SK-N-SH (cell line): Measurements from ENCODE around the gene MZT1. TPM values are rescaled to one million over a fixed set of nuclear protein-coding genes. Genes with fewer than 3 reads are reported as not detected.

Experiments used
- CTCF ChIA-PET: fragments of 300-600, 350-600 bp; formaldehyde crosslinking; extraction: SDS; loops from one replicate; lab custom pipeline; 2021; lab: Yijun Ruan, JAX
- POLR2A ChIA-PET: fragments of 350-600 bp; sonication (Branson Sonifier 250); formaldehyde crosslinking; extraction: SDS; loops from one replicate; lab custom pipeline; 2020; ENCODE audit warnings: antibody characterized with exemption, inconsistent platforms; lab: Yijun Ruan, JAX
- DNase-seq: peaks from one replicate; pipeline ENCODE4 v3.0.0; 2012
- H2AFZ ChIP-seq: fragments of 200-600 bp; sonication (generic); 2 replicates; pipeline ENCODE4 v1.8.1; 2016; ENCODE audit warnings: antibody characterized with exemption, mild to moderate bottlenecking, low read depth
- H3F3A ChIP-seq: fragments of 200-600 bp; sonication (generic); replicated peaks from 2 replicates; pipeline ENCODE3; 2016; ENCODE audit warnings: antibody characterized with exemption, mild to moderate bottlenecking; ENCODE audit not compliant: insufficient read depth
- H3K27ac ChIP-seq, 2 experiments: fragments of 200-500 bp in 1 of 2; fragments of 200-600 bp in 1 of 2; sonication (Bioruptor generic) in 1 of 2; sonication (generic), shearing (Covaris generic) in 1 of 2; 2 replicates each; pipeline versions ENCODE4 v1.5.1 to v1.6.1; 2014 to 2016; ENCODE audit warnings: low read depth in 2 of 2, inconsistent platforms in 1 of 2, low read length in 1 of 2, mild to moderate bottlenecking in 1 of 2, mixed read lengths in 1 of 2
- H3K27me3 ChIP-seq: fragments of 200-600 bp; sonication (generic), shearing (Covaris generic); 2 replicates; pipeline ENCODE4 v1.6.1; 2016; ENCODE audit warnings: mixed run types; ENCODE audit not compliant: insufficient read depth
- H3K36me3 ChIP-seq, 2 experiments: fragments of 200-500 bp in 1 of 2; fragments of 200-600 bp in 1 of 2; sonication (Bioruptor generic) in 1 of 2; sonication (generic) in 1 of 2; replicated peaks in 1 of 2; 2 replicates each; pipeline versions ENCODE3 to v1.5.1; 2014 to 2016; ENCODE audit warnings: low read length in 1 of 2, mild to moderate bottlenecking in 1 of 2; ENCODE audit not compliant: insufficient read depth in 2 of 2, control insufficient read depth in 1 of 2
- H3K4me1 ChIP-seq, 2 experiments: fragments of 200-500 bp in 1 of 2; fragments of 200-600 bp in 1 of 2; sonication (Bioruptor generic) in 1 of 2; sonication (generic), shearing (Covaris generic) in 1 of 2; 2 replicates each; pipeline versions ENCODE4 v1.5.1 to v1.6.1; 2014 to 2016; ENCODE audit warnings: low read depth in 1 of 2, low read length in 1 of 2, mixed run types in 1 of 2; ENCODE audit not compliant: insufficient read depth in 2 of 2, control insufficient read depth in 1 of 2
- H3K4me2 ChIP-seq: fragments of 200-600 bp; sonication (generic), shearing (Covaris generic); 2 replicates; pipeline ENCODE4 v1.6.1; 2017; ENCODE audit warnings: mixed run types
- H3K4me3 ChIP-seq, 2 experiments: fragments of 200-500 bp in 1 of 2; fragments of 200-600 bp in 1 of 2; sonication (Bioruptor generic) in 1 of 2; sonication (generic), shearing (Covaris generic) in 1 of 2; 2 replicates each; pipeline versions ENCODE4 v1.5.1 to v1.8.1; 2014 to 2016; ENCODE audit warnings: low read depth in 2 of 2, inconsistent platforms in 1 of 2, low read length in 1 of 2, mild to moderate bottlenecking in 1 of 2, mixed read lengths in 1 of 2, moderate library complexity in 1 of 2
- H3K79me2 ChIP-seq: fragments of 200-600 bp; sonication (generic); 2 replicates; pipeline ENCODE4 v1.8.1; 2017; ENCODE audit warnings: mild to moderate bottlenecking; ENCODE audit not compliant: insufficient read depth
- H3K9ac ChIP-seq: fragments of 200-600 bp; sonication (generic); 2 replicates; pipeline ENCODE4 v1.6.1; 2017; ENCODE audit warnings: mixed run types
- H3K9me2 ChIP-seq: fragments of 200-600 bp; sonication (generic); 2 replicates; pipeline ENCODE4 v1.6.1; 2017; ENCODE audit warnings: mixed run types
- H3K9me3 ChIP-seq: fragments of 200-600 bp; sonication (generic); 2 replicates; pipeline ENCODE4 v1.6.1; 2017; ENCODE audit warnings: mixed run types, mild to moderate bottlenecking, moderate library complexity
- H4K20me1 ChIP-seq: fragments of 200-600 bp; sonication (generic); 2 replicates; pipeline ENCODE4 v1.6.1; 2017; ENCODE audit warnings: mild to moderate bottlenecking, mixed run types; ENCODE audit not compliant: insufficient read depth
- ELF1 ChIP-seq: IDR thresholded peaks from 2 replicates; pipeline ENCODE4 v1.4.0; 2012
- EP300 ChIP-seq, 2 experiments: IDR thresholded peaks; 2 replicates each; pipeline versions ENCODE4 v1.4.0 to v1.6.1; 2012; ENCODE audit warnings: borderline replicate concordance in 1 of 2, low read depth in 1 of 2, low read length in 1 of 2
- EZH2phosphoT487 ChIP-seq: fragments of 200-600 bp; sonication (generic); IDR thresholded peaks from 2 replicates; pipeline ENCODE4 v1.6.1; 2017; ENCODE audit warnings: low read depth, mixed run types, mild to moderate bottlenecking, antibody characterized with exemption, moderate library complexity, borderline replicate concordance
- GABPA ChIP-seq: IDR thresholded peaks from 2 replicates; pipeline ENCODE4 v1.4.0; 2012; ENCODE audit warnings: low read depth, mild to moderate bottlenecking
- GATA2 ChIP-seq: sonication (generic); formaldehyde crosslinking; IDR thresholded peaks from 2 replicates; pipeline ENCODE4 v1.5.0; 2020; ENCODE audit warnings: mild to moderate bottlenecking, missing genetic modification reagents
- JUND ChIP-seq: IDR thresholded peaks from 2 replicates; pipeline ENCODE4 v1.4.0; 2012
- MEF2A ChIP-seq: IDR thresholded peaks from 2 replicates; pipeline ENCODE4 v1.4.0; 2012; ENCODE audit warnings: low read depth, borderline replicate concordance
- MXI1 ChIP-seq: IDR thresholded peaks from 2 replicates; pipeline ENCODE4 v1.6.1; 2012; ENCODE audit warnings: mild to moderate bottlenecking, low read depth, low read length, improper control_type of control experiment
- NFIC ChIP-seq: IDR thresholded peaks from 2 replicates; pipeline ENCODE4 v1.4.0; 2012; ENCODE audit warnings: borderline replicate concordance
- POLR2AphosphoS5 ChIP-seq: IDR thresholded peaks from 2 replicates; pipeline ENCODE4 v1.6.1; 2012; ENCODE audit warnings: low read depth, low read length
- RAD21 ChIP-seq: IDR thresholded peaks from 2 replicates; pipeline ENCODE4 v1.6.1; 2012; ENCODE audit warnings: mild to moderate bottlenecking, low read length
- RCOR1 ChIP-seq: fragments of 150-350 bp; IDR thresholded peaks from 2 replicates; pipeline ENCODE4 v1.6.1; 2017; ENCODE audit warnings: antibody characterized with exemption, low read length
- RFX5 ChIP-seq: IDR thresholded peaks from 2 replicates; pipeline ENCODE4 v1.6.1; 2012; ENCODE audit warnings: mild to moderate bottlenecking, improper control_type of control experiment, low read length
- SIN3A ChIP-seq: IDR thresholded peaks from 2 replicates; pipeline ENCODE4 v1.6.1; 2012; ENCODE audit warnings: low read depth, mild to moderate bottlenecking, low read length, moderate library complexity, borderline replicate concordance
- SMC3 ChIP-seq: IDR thresholded peaks from 2 replicates; pipeline ENCODE4 v1.6.1; 2012; ENCODE audit warnings: low read depth, low read length, improper control_type of control experiment
- TCF12 ChIP-seq: IDR thresholded peaks from 2 replicates; pipeline ENCODE4 v1.4.0; 2012
- YY1 ChIP-seq: IDR thresholded peaks from 2 replicates; pipeline ENCODE4 v1.4.0; 2012; ENCODE audit warnings: low read depth, mild to moderate bottlenecking
- WGBS: methylation state at CpG from one replicate; pipeline ENCODE4 v1.1.6; 2017; ENCODE audit warnings: low lambda C conversion rate; 5-methylcytosine and 5-hydroxymethylcytosine counted together
- polyA plus RNA-seq, 3 experiments: library from polyadenylated mRNA; depleted of rRNA; stranded (reverse); fragments of >200 nt; gene quantifications; 2 replicates each; pipeline ENCODE4 v1.2.3, GENCODE V29; 2012
- TF ChIP-seq, protein P1 (sequence below): fragments of 150-350 bp; IDR thresholded peaks from 2 replicates; pipeline ENCODE4 v1.6.1; 2016; ENCODE audit warnings: mild to moderate bottlenecking, low read depth, low read length
- TF ChIP-seq, protein P2 (sequence below): fragments of 200-600 bp; sonication (generic); IDR thresholded peaks from 2 replicates; pipeline ENCODE4 v1.6.1; 2017; ENCODE audit warnings: antibody characterized with exemption, mild to moderate bottlenecking, moderate library complexity
- TF ChIP-seq, protein P3 (sequence below): IDR thresholded peaks from 2 replicates; pipeline ENCODE4 v1.6.1; 2012; ENCODE audit warnings: mild to moderate bottlenecking, low read depth, low read length, moderate library complexity
- TF ChIP-seq, protein P4 (sequence below): IDR thresholded peaks from 2 replicates; pipeline ENCODE4; 2012
- TF ChIP-seq, protein P5 (sequence below): IDR thresholded peaks from 2 replicates; pipeline ENCODE4 v1.4.0; 2012; ENCODE audit warnings: low read depth, borderline replicate concordance

Gene MZT1, protein sequence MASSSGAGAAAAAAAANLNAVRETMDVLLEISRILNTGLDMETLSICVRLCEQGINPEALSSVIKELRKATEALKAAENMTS
- polyA plus RNA-seq (2012; rRNA removed): 8.2 and 9.7 TPM in 2 replicates
- 15.8 and 23.3 TPM in 2 replicates for polyA plus RNA-seq (2012; cell fraction: cytosol; rRNA removed)
- 0.87 and 1.9 TPM in 2 replicates for polyA plus RNA-seq (2012; cell fraction: nucleus; rRNA removed)

DNA sequence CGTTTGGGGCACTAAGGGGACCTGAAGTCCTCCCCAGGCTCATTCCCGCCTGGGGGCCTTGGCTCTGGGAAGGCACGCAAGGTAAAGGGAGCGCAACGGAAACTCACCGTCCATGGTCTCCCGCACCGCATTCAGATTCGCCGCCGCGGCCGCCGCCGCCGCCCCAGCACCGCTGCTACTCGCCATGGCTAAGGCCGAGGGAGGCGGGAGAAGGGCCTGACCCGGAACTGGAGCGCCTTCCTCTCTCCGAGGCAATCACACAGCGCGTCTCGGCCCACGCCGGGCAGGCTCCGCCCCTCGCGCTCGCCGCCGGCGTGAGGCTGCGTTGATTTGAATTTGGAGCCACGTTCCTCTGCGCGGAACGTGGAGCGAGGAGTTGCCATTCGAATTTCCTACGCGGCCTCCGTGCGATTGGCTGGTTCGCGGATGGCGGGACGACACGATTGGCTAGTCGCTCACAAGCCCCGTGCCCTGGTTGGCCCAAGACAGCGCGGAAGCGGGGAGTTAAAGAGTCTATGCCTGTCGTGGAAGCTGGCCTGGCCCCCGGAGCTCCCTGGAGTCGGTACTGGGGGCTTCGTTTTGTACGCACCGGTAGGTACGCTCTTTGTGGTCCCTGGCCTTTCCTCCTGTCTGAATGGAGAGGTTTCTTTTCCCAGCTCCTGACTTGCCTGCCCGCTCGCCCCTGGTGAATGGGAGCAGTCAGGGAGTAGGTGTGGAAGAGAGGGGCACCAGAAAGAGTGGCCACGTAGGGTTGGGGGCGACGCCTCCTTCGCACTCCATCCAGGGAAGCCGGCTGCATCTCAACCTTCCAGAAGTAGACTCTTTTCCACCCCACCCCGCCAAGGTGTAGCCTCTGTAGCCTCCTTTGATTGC, at the start of gene MZT1, which contains the start of gene BORA:
Gene MZT1 (minus strand): TSS at position 213 of the 873 bp plus-strand sequence. CDS start 27 bp downstream, at position 186.
Gene BORA (plus strand): TSS at position 507 of the 873 bp plus-strand sequence. CDS start 1,018 bp downstream, outside the sequence.
- H3K9me2 ChIP-seq: no peaks in the 10 kb centered on the region
- 0% methylated on average over 33 of the region's 71 CpGs for WGBS
- H3K27ac ChIP-seq: peak within 1 kb of the TSS; percentile 64 to 85; a peak in 3 of 4 replicates
- H3K4me3 ChIP-seq: peak within 1 kb of the TSS; percentile 83 to 99
- POLR2A ChIA-PET: no interaction called here
- peaks cover 19 to 24% of the 10 kb centered on the region in 2 experiments for H3K36me3 ChIP-seq
- DNase-seq: peak; percentile 92
- H3K9ac ChIP-seq: peak within 1 kb of the TSS; percentile 72
- no peaks in the 10 kb centered on the region for H3K9me3 ChIP-seq
- H3K27me3 ChIP-seq: no peaks in the 10 kb centered on the region
- peaks cover 5 to 13% of the 10 kb centered on the region in 2 experiments; a peak in 3 of 4 replicates for H3K4me1 ChIP-seq
- peaks cover 3% of the 10 kb centered on the region; the same call in 1 of the 2 replicates for H4K20me1 ChIP-seq
- CTCF ChIA-PET: no interaction called here
- H3F3A ChIP-seq: no peaks in the 10 kb centered on the region
- H3K79me2 ChIP-seq: peaks cover 93% of the 10 kb centered on the region
- peak within 1 kb of the TSS; percentile 94 for H3K4me2 ChIP-seq
- H2AFZ ChIP-seq: peak within 1 kb of the TSS; percentile 94
- no peak for TF ChIP-seq EZH2phosphoT487
- TF ChIP-seq ELF1: peak; percentile 88
- TF ChIP-seq, protein P1, sequence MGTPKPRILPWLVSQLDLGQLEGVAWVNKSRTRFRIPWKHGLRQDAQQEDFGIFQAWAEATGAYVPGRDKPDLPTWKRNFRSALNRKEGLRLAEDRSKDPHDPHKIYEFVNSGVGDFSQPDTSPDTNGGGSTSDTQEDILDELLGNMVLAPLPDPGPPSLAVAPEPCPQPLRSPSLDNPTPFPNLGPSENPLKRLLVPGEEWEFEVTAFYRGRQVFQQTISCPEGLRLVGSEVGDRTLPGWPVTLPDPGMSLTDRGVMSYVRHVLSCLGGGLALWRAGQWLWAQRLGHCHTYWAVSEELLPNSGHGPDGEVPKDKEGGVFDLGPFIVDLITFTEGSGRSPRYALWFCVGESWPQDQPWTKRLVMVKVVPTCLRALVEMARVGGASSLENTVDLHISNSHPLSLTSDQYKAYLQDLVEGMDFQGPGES: peak; percentile 67
- TF ChIP-seq TCF12: no peak
- TF ChIP-seq SMC3: no peak
- no peak for TF ChIP-seq GATA2 (CRISPR knock-in tag)
- TF ChIP-seq GABPA: peak; percentile 84
- TF ChIP-seq RCOR1: 0 out of 2 replicates have a peak, but pooled peaks have one; percentile 37
- TF ChIP-seq EP300 (IDR thresholded peaks at IDR 0.05; ENCODE audit: borderline replicate concordance in 1 of 2, low read depth in 1 of 2, low read length in 1 of 2): peak in 1 of 2 experiments; percentile 13; a peak in 1 of 4 replicates
- TF ChIP-seq, protein P2, sequence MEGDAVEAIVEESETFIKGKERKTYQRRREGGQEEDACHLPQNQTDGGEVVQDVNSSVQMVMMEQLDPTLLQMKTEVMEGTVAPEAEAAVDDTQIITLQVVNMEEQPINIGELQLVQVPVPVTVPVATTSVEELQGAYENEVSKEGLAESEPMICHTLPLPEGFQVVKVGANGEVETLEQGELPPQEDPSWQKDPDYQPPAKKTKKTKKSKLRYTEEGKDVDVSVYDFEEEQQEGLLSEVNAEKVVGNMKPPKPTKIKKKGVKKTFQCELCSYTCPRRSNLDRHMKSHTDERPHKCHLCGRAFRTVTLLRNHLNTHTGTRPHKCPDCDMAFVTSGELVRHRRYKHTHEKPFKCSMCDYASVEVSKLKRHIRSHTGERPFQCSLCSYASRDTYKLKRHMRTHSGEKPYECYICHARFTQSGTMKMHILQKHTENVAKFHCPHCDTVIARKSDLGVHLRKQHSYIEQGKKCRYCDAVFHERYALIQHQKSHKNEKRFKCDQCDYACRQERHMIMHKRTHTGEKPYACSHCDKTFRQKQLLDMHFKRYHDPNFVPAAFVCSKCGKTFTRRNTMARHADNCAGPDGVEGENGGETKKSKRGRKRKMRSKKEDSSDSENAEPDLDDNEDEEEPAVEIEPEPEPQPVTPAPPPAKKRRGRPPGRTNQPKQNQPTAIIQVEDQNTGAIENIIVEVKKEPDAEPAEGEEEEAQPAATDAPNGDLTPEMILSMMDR: no peak
- no peak; the same call in 1 of the 2 replicates for TF ChIP-seq POLR2AphosphoS5
- TF ChIP-seq JUND: no peak
- TF ChIP-seq MEF2A: no peak
- peak; percentile 99 for TF ChIP-seq MXI1
- TF ChIP-seq RFX5: peak; percentile 89
- peak; percentile 58; the same call in 1 of the 2 replicates for TF ChIP-seq SIN3A
- TF ChIP-seq, protein P3, sequence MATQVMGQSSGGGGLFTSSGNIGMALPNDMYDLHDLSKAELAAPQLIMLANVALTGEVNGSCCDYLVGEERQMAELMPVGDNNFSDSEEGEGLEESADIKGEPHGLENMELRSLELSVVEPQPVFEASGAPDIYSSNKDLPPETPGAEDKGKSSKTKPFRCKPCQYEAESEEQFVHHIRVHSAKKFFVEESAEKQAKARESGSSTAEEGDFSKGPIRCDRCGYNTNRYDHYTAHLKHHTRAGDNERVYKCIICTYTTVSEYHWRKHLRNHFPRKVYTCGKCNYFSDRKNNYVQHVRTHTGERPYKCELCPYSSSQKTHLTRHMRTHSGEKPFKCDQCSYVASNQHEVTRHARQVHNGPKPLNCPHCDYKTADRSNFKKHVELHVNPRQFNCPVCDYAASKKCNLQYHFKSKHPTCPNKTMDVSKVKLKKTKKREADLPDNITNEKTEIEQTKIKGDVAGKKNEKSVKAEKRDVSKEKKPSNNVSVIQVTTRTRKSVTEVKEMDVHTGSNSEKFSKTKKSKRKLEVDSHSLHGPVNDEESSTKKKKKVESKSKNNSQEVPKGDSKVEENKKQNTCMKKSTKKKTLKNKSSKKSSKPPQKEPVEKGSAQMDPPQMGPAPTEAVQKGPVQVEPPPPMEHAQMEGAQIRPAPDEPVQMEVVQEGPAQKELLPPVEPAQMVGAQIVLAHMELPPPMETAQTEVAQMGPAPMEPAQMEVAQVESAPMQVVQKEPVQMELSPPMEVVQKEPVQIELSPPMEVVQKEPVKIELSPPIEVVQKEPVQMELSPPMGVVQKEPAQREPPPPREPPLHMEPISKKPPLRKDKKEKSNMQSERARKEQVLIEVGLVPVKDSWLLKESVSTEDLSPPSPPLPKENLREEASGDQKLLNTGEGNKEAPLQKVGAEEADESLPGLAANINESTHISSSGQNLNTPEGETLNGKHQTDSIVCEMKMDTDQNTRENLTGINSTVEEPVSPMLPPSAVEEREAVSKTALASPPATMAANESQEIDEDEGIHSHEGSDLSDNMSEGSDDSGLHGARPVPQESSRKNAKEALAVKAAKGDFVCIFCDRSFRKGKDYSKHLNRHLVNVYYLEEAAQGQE: no peak
- TF ChIP-seq YY1: peak; percentile 80
- no peak for TF ChIP-seq RAD21
- no peak for TF ChIP-seq NFIC
- TF ChIP-seq, protein P4, sequence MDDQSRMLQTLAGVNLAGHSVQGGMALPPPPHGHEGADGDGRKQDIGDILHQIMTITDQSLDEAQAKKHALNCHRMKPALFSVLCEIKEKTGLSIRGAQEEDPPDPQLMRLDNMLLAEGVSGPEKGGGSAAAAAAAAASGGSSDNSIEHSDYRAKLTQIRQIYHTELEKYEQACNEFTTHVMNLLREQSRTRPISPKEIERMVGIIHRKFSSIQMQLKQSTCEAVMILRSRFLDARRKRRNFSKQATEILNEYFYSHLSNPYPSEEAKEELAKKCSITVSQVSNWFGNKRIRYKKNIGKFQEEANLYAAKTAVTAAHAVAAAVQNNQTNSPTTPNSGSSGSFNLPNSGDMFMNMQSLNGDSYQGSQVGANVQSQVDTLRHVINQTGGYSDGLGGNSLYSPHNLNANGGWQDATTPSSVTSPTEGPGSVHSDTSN: no peak; the same call in 1 of the 2 replicates
- TF ChIP-seq, protein P5, sequence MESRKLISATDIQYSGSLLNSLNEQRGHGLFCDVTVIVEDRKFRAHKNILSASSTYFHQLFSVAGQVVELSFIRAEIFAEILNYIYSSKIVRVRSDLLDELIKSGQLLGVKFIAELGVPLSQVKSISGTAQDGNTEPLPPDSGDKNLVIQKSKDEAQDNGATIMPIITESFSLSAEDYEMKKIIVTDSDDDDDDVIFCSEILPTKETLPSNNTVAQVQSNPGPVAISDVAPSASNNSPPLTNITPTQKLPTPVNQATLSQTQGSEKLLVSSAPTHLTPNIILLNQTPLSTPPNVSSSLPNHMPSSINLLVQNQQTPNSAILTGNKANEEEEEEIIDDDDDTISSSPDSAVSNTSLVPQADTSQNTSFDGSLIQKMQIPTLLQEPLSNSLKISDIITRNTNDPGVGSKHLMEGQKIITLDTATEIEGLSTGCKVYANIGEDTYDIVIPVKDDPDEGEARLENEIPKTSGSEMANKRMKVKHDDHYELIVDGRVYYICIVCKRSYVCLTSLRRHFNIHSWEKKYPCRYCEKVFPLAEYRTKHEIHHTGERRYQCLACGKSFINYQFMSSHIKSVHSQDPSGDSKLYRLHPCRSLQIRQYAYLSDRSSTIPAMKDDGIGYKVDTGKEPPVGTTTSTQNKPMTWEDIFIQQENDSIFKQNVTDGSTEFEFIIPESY: peak; percentile 9; the same call in 1 of the 2 replicates
